ENCODE results near the gene TEX38. TPM values are rescaled to one million over a fixed set of nuclear protein-coding genes. Genes with fewer than 3 reads are reported as not detected.

The TEX38 gene
- total and polyA plus RNA-seq, 2 of the 13 experiments (the other 11 are each of a cell fraction or from before 2014, with no cell fraction given), result 0.18 TPM; not detected in 1

DNA sequence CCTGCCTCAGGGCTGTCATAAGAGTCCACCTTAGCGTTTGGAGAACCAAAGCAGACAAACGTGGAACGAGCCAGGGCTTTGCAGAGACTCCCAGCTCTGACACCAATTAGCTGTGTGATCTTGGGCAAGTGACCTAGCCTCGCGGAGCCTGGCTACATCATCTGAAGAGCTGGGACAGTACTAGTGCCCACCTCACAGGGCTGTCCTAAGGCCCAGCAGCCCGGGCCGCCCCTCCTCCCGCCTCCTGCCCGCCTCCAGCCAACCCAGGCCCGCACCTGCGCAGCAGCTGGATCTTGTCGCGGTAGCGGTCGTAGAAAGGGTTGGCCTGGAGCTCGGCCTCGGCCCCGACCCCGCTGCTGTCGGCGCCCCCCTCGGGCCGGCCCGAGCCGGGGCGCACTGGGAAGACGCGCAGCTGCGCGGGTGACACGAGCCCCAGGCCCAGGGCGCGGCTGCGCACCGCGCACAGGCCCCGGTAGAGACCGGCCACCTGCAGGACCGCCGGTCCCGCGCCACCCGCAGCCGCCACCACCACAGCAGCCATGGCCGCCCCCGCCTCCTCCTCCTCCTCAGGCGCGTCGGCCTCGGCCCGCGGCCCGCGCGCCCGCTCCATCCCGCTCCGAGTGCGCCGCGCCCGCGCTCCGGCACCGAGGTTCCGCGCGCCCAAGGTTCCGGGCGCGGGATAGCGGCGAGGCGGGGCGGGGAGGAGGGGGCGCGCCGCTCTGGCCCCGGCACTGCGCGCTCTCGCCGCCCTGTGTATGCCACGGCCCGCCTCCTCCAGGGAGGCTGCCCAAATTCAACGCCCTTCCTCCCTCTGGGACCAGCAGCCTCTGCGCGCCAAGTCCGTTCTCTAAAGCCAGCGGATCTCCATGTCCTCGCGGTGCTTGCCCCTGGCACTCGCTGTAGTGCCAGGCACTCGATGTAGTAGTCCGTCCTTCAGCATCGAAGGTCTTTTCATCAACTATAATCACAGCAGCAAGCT is 3.6 kb upstream of the TEX38 start, which contains the start of gene ATPAF1:
ATPAF1 (minus strand) TSS at position 583 of the 979 bp plus-strand sequence; CDS start at position 541, 42 bp downstream.
- CTCF ChIA-PET (ENCODE audit: low intra/inter-chr PET ratio, low total read pairs), result no interaction called here
- Histone ChIP-seq H3K4me2 (ENCODE audit: low read depth, low read length) (peak within 1 kb of the TSS; percentile 91), H3K79me2 (ENCODE audit: insufficient read depth, low read length) (peaks cover 9% of the 10 kb centered on the region), H3K4me3 (replicated peaks in 1 of 3; ENCODE audit: insufficient read depth in 1 of 3, low read depth in 2 of 3, low read length in 3 of 3) (peak within 1 kb of the TSS; percentile 81 to 86 (median 83)), H4K20me1 (ENCODE audit: insufficient read depth, low read length) (no peaks in the 10 kb centered on the region), H3K4me1 (ENCODE audit: insufficient read depth, low read length) (peaks cover 19% of the 10 kb centered on the region), H3K36me3 (replicated peaks in 1 of 2; ENCODE audit: control insufficient read depth in 1 of 2, insufficient read depth in 2 of 2, low read length in 2 of 2) (peaks cover 6 to 12% of the 10 kb centered on the region in 2 experiments; a peak in 4 of 5 replicates), H2AFZ (ENCODE audit: low read length) (peak within 1 kb of the TSS; percentile 83), H3K27me3 (ENCODE audit: control insufficient read depth in 1 of 2, insufficient read depth in 2 of 2, low read length in 2 of 2) (no peaks in the 10 kb centered on the region; a peak in 2 of 5 replicates), H3K9me3 (ENCODE audit: low read length) (no peaks in the 10 kb centered on the region), H3K27ac (ENCODE audit: extremely low read length, insufficient read depth, low read length) (peak within 1 kb of the TSS; percentile 36), H3K9ac (ENCODE audit: insufficient read depth, low read depth, low read length) (peak within 1 kb of the TSS; percentile 79)
- ATAC-seq, result peak; percentile 91
- POLR2A ChIA-PET, result interaction anchor here (0.7 to 1.5 kb wide), 8 partner anchors 9 to 64 kb away, joined by 3 to 11 read pairs (median 6); partner anchors contain the start of genes MKNK1 and MOB3C
- 12% methylated on average over 46 of the region's 96 CpGs for WGBS (ENCODE audit: low lambda C conversion rate)
- DNase-seq (ENCODE audit: low spot score), result peak; percentile 41
- BruUV-seq (replicated peaks), result TSS peak; percentile 52
- no peak for FAIRE-seq
- in situ Hi-C loops (cut with HindIII; ENCODE audit: extremely low pct_ligation_motif_present, low pct_unique_long_range_greater_than_20kb) (no loop called here), intact Hi-C loops (cut with micrococcal nuclease; ENCODE audit: unreplicated experiment) (loop anchor here (10.0 kb wide), 1 partner anchor 53 kb away; the partner anchor contains the start of gene MOB3C)
- TF ChIP-seq ZKSCAN5 (CRISPR knock-in tag; IDR thresholded peaks at IDR 0.05), result no peak
- TF ChIP-seq KDM2A (CRISPR knock-in tag; IDR thresholded peaks at IDR 0.05; ENCODE audit: borderline replicate concordance, low read depth), result 0 out of 2 replicates have a peak, but pooled peaks have one; percentile 22
- no peak for TF ChIP-seq PLRG1 (conservative IDR thresholded peaks at IDR 0.05)
- peak; percentile 70 for TF ChIP-seq GABPA (IDR thresholded peaks at IDR 0.05; ENCODE audit: low read depth, low read length)
- no peak for TF ChIP-seq GABPA (CRISPR knock-in tag; IDR thresholded peaks at IDR 0.05; ENCODE audit: low read depth)
- no peak for TF ChIP-seq ZNF660 (CRISPR knock-in tag; IDR thresholded peaks at IDR 0.05; ENCODE audit: borderline replicate concordance, low read depth)
- no peak for TF ChIP-seq SMAD3 (CRISPR knock-in tag; IDR thresholded peaks at IDR 0.05)
- TF ChIP-seq, protein P1, sequence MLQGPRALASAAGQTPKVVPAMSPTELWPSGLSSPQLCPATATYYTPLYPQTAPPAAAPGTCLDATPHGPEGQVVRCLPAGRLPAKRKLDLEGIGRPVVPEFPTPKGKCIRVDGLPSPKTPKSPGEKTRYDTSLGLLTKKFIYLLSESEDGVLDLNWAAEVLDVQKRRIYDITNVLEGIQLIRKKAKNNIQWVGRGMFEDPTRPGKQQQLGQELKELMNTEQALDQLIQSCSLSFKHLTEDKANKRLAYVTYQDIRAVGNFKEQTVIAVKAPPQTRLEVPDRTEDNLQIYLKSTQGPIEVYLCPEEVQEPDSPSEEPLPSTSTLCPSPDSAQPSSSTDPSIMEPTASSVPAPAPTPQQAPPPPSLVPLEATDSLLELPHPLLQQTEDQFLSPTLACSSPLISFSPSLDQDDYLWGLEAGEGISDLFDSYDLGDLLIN (CRISPR knock-in tag; IDR thresholded peaks at IDR 0.05; ENCODE audit: borderline replicate concordance), result no peak
- TF ChIP-seq ZNF326 (CRISPR knock-in tag; IDR thresholded peaks at IDR 0.05; ENCODE audit: borderline replicate concordance), result no peak
- TF ChIP-seq RFXANK (CRISPR knock-in tag; IDR thresholded peaks at IDR 0.05), result no peak
- TF ChIP-seq ADNP (CRISPR knock-in tag; IDR thresholded peaks at IDR 0.05), result no peak
- TF ChIP-seq RBFOX2 (IDR thresholded peaks at IDR 0.05; ENCODE audit: low read depth, low read length), result peak; percentile 89
- no peak for TF ChIP-seq HNRNPH1 (optimal IDR thresholded peaks at IDR 0.05; ENCODE audit: low read depth, low read length)
- no peak for TF ChIP-seq ZSCAN22 (CRISPR knock-in tag; IDR thresholded peaks at IDR 0.05)
- no peak for TF ChIP-seq DMAP1 (CRISPR knock-in tag; IDR thresholded peaks at IDR 0.05)
- TF ChIP-seq SRY (CRISPR knock-in tag; IDR thresholded peaks at IDR 0.05), result peak; percentile 12; the same call in 1 of the 2 replicates
- peak; percentile 78; the same call in 1 of the 2 replicates for TF ChIP-seq ZNF446 (CRISPR knock-in tag; IDR thresholded peaks at IDR 0.05)
- no peak for TF ChIP-seq ZNF550 (CRISPR knock-in tag; IDR thresholded peaks at IDR 0.05; ENCODE audit: borderline replicate concordance)
- peak; percentile 97 for TF ChIP-seq ZNF768 (CRISPR knock-in tag; IDR thresholded peaks at IDR 0.05)
- TF ChIP-seq, protein P2, sequence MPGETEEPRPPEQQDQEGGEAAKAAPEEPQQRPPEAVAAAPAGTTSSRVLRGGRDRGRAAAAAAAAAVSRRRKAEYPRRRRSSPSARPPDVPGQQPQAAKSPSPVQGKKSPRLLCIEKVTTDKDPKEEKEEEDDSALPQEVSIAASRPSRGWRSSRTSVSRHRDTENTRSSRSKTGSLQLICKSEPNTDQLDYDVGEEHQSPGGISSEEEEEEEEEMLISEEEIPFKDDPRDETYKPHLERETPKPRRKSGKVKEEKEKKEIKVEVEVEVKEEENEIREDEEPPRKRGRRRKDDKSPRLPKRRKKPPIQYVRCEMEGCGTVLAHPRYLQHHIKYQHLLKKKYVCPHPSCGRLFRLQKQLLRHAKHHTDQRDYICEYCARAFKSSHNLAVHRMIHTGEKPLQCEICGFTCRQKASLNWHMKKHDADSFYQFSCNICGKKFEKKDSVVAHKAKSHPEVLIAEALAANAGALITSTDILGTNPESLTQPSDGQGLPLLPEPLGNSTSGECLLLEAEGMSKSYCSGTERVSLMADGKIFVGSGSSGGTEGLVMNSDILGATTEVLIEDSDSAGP (CRISPR knock-in tag; IDR thresholded peaks at IDR 0.05; ENCODE audit: borderline replicate concordance), result no peak
- 0 out of 2 replicates have a peak, but pooled peaks have one; percentile 25 for TF ChIP-seq ZNF570 (CRISPR knock-in tag; IDR thresholded peaks at IDR 0.05; ENCODE audit: borderline replicate concordance)
- TF ChIP-seq, protein P3, sequence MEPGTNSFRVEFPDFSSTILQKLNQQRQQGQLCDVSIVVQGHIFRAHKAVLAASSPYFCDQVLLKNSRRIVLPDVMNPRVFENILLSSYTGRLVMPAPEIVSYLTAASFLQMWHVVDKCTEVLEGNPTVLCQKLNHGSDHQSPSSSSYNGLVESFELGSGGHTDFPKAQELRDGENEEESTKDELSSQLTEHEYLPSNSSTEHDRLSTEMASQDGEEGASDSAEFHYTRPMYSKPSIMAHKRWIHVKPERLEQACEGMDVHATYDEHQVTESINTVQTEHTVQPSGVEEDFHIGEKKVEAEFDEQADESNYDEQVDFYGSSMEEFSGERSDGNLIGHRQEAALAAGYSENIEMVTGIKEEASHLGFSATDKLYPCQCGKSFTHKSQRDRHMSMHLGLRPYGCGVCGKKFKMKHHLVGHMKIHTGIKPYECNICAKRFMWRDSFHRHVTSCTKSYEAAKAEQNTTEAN (CRISPR knock-in tag; conservative IDR thresholded peaks at IDR 0.05), result no peak
